H1 (cell line): ENCODE results near the gene LIPM. TPM values are rescaled to one million over a fixed set of nuclear protein-coding genes. Genes with fewer than 3 reads are reported as not detected.

Source experiments
- BRCA1 ChIP-seq: IDR thresholded peaks from 2 replicates; pipeline ENCODE4 v1.6.1; 2012; ENCODE audit warnings: low read depth, low read length, improper control_type of control experiment
- CHD7 ChIP-seq: fragments of 300-600 bp; sonication (generic); IDR thresholded peaks from 2 replicates; pipeline ENCODE4 v1.7.1; 2012; ENCODE audit warnings: low read length, moderate library complexity, mild to moderate bottlenecking, inconsistent platforms; ENCODE audit not compliant: insufficient replicate concordance
- E2F6 ChIP-seq: IDR thresholded peaks from 2 replicates; pipeline ENCODE4 v1.6.1; 2012; ENCODE audit warnings: inconsistent platforms
- SUZ12 ChIP-seq: fragments of 200-600 bp; sonication (generic); IDR thresholded peaks from 2 replicates; pipeline ENCODE4 v1.6.1; 2012; ENCODE audit warnings: mild to moderate bottlenecking, inconsistent platforms, low read length, moderate library complexity, mixed read lengths
- TAF1 ChIP-seq: IDR thresholded peaks from 2 replicates; pipeline ENCODE4 v1.6.1; 2011; ENCODE audit warnings: mild to moderate bottlenecking, low read depth, low read length
- TEAD4 ChIP-seq: IDR thresholded peaks from 2 replicates; pipeline ENCODE4 v1.6.1; 2012; ENCODE audit warnings: low read depth, low read length, inconsistent platforms, mixed read lengths
- polyA plus RNA-seq, 7 experiments: library from polyadenylated mRNA; depleted of rRNA in 3 of 7; stranded (reverse) in 5 of 7; unstranded in 2 of 7; fragments of >200 nt in 5 of 7; fragments of 200-250 nt in 2 of 7; gene quantifications; 1 replicate in 5 of 7; 2 replicates in 1 of 7; 4 replicates in 1 of 7; pipeline versions ENCODE4 v1.2.1 to v1.2.3, GENCODE V29; 2011 to 2013; ENCODE audit warnings: missing spikeins in 2 of 7, mixed read lengths in 2 of 7
- total RNA-seq: library from RNA; stranded (reverse); fragmentation: NEBNext Ultra II Directional; extraction: Animal tissue kit (Norgen Biotek cat#: 25700); gene quantifications from 2 replicates; pipeline ENCODE4 v1.2.1, GENCODE V29; 2021

LIPM gene
- total and polyA plus RNA-seq, 2 of the 8 experiments (the other 6 are each of a cell fraction or from before 2014, with no cell fraction given), result not detected

GRCh38 chr10:88783724-88784123 is 18.8 kb upstream of the LIPM start (continued):
- no peak for TF ChIP-seq CHD7
- TF ChIP-seq BRCA1, result no peak
- no peak for TF ChIP-seq E2F6
- TF ChIP-seq TAF1, result no peak
- TF ChIP-seq SUZ12, result no peak
- TF ChIP-seq TEAD4, result no peak
